ENCODE measurements around the gene SUCNR1.
"Not testable (repeated sequence)": the region's sequence is repeated elsewhere in the genome, so short reads cannot be mapped to it uniquely, and the experiment has no call there.

- not testable (repeated sequence) for TF ChIP-seq SNRNP70 (IDR thresholded peaks at IDR 0.05; ENCODE audit: low read depth, low read length); SMAD3 (CRISPR knock-in tag; IDR thresholded peaks at IDR 0.05); ELF4 (CRISPR knock-in tag; IDR thresholded peaks at IDR 0.05; ENCODE audit: borderline replicate concordance)
Observed at GRCh38 chr3:151898121-151898520, 24.7 kb downstream of the SUCNR1 start.
